Fibroblast of the conjunctiva (primary cell): ENCODE data around the gene RPRD1A.
"Not testable (repeated sequence)": the region's sequence is repeated elsewhere in the genome, so short reads cannot be mapped to it uniquely, and the experiment has no call there.

Experiments used
- DNase-seq: peaks from one replicate; pipeline ENCODE4 v3.0.0-alpha.2; 2010; ENCODE audit warnings: low read depth

The RPRD1A gene

DNA sequence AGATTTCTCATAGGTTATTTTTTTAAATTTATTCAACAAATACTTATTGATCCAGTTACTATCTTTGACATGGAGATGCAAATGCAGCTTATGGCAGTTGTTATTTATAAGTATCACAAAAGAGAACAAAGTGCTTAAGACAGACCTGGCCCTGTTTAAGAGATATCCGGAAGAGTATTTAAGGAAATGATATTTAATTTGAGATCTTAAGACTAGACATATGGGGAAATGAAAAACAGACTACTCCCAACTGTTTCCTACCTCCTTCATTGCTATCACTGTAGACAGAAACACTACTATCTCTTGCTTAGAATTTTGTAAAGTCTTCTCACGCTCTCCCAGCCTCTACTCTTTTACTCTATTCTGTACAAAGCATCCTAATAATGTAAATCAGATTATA lies 36.0 kb downstream of the RPRD1A start:
- no peak for DNase-seq

DNA sequence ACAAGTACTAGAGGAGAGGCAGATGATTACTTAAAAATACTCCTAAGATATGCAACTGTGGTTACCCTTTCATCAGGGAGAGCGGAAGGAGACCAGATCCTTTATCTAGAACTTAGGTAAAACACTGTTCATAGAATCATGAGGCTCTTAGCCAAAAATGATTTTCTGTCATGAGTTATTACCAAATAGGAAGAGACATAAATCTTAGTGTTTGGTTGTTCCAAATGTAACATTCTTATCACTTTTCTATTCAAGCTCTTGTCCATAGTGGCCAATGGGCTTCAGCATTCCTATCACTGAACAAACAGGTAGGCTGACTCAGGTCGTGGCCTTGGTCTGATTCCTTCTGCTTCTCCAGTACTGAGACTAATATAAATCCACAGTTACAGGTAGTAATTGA lies 38.5 kb downstream of the RPRD1A start:
- no peak for DNase-seq

GRCh38 chr18:36025025-36025424 lies 42.3 kb downstream of the RPRD1A start:
- DNase-seq = no peak

- DNase-seq = not testable (repeated sequence)
These were observed 43.1 kb downstream of the RPRD1A start for GRCh38 chr18:36024241-36024640.

GRCh38 chr18:36023336-36023735 lies 44.0 kb downstream of the RPRD1A start:
- no peak for DNase-seq

DNA sequence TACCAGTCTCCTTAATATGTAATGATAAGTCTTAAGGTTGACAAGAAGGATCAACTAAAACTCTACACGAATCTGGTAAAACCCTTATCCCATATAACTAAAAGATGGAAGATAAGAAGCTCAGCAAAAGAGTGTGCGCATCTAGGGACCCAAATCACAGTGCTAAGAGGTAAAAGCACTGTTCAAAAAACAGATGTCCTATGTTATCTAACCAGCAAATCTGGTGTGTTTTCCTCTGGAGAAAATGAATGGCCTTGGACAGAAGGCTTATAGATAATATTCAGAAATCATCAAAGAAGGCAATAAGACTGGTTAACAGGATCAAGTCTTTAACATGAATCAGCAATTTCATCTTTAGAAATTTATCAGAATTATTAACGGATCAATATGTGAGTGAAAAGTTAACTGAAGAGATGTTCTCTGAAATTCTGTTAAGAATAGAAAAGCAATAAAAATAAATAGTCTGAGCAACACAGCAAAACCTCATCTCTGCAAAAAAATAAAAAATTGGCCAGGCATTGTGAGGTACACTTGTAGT lies 47.1 kb downstream of the RPRD1A start:
- DNase-seq = no peak

- DNase-seq = peak; percentile 2
These were observed 50.1 kb downstream of the RPRD1A start for GRCh38 chr18:36017232-36017631.

DNA sequence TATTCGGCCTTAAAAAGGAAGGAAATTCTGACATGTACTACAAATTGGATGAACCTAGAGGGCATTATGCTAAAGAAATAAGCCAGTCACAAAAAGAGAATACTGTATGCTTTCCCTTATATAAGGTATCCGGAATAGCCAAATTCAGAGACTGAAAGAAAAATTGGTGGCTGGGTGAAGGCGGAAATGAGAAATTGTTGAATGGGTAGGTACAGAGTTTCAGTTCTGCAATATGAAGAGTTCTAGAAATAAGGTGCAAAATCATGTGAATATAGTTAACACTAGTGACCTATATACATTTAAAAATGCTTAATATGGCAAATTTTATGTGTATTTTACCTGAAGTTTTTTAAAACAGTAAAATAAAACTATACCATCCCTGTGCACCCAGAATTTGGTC lies 51.7 kb downstream of the RPRD1A start:
- DNase-seq = no peak

- DNase-seq = no peak
These were observed 54.5 kb downstream of the RPRD1A start for GRCh38 chr18:36012891-36013290.

DNA sequence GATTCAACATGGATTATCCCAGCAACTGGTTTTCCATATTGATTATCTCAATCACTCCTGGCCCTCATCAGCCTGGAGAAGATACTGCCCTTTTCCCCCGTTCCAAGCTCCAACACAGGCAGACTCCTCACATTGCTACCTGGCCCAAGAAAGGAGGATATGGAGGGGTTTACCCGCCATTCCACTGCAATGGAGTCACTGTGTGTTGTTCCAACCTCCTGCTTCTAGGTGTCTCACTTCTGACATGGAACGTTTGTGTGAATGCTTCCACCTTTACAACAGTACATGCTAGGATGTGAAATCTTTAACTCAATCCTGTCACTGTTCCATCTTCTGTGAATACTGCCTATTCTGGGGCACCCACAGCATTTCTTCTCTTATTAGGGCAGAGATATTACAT lies 58.1 kb downstream of the RPRD1A start:
- DNase-seq = no peak

- DNase-seq = no peak
These were observed 60.4 kb downstream of the RPRD1A start for GRCh38 chr18:36006997-36007396.

DNA sequence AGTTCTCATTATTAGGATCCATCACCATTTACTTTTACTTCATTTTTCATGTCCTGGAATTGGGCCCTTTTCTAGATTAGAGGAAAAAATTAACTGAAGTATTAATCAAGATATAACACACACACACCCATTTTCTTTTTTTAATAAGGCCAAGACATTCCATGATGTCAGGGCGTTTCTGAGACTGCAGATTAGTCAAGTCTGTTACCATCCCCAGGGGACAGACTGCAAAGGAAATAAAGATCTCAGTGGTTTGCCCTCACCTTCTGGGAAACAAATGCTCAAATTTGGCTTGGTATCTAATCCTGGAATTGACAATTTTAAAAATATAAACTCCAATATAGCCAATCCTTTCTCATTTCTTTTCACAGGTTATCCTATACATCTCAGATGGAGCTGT lies 67.4 kb downstream of the RPRD1A start:
- no peak for DNase-seq

DNA sequence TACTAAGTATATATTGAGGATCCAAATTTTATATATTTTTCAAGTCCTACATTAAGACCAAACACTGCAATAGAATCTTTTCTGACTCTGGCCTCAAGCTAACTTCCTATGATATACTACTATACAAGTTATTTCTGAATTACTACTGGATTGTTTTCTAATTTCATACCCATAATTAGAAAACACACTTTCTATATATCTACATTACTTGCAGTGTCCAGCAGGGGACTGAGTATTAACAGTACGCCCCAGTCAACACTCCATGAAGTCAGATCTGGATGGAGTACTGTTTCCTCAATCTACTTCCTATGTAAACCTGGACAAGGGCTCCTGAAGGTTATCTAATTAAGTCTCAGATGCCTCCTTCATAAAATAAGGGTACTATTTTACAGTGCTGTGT lies 68.4 kb downstream of the RPRD1A start:
- DNase-seq = no peak

- DNase-seq = no peak
These were observed 74.3 kb downstream of the RPRD1A start for GRCh38 chr18:35993013-35993412.

GRCh38 chr18:35991696-35992095 lies 75.7 kb downstream of the RPRD1A start:
- DNase-seq = no peak

DNA sequence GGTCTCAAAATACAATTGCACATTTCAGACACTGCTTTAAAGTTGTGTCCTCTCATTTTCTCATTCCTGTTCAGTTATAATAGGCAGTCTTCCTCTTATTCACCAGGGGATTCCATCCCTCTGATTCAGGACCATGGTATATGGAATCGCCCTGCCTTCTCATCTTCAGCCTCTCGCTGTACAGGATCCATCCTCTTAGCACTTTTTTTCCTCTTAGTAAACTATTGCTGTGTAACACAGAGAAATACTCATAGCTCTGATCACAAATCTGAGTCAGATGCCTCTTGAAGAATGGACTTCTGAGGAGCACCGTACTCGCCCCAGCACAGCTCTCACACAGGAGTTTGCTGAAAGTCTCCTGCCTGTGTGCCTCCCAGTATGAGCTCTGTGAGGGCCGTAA lies 83.5 kb downstream of the RPRD1A start:
- DNase-seq = peak; percentile 9

GRCh38 chr18:35983147-35983546 lies 84.2 kb downstream of the RPRD1A start:
- DNase-seq = no peak

DNA sequence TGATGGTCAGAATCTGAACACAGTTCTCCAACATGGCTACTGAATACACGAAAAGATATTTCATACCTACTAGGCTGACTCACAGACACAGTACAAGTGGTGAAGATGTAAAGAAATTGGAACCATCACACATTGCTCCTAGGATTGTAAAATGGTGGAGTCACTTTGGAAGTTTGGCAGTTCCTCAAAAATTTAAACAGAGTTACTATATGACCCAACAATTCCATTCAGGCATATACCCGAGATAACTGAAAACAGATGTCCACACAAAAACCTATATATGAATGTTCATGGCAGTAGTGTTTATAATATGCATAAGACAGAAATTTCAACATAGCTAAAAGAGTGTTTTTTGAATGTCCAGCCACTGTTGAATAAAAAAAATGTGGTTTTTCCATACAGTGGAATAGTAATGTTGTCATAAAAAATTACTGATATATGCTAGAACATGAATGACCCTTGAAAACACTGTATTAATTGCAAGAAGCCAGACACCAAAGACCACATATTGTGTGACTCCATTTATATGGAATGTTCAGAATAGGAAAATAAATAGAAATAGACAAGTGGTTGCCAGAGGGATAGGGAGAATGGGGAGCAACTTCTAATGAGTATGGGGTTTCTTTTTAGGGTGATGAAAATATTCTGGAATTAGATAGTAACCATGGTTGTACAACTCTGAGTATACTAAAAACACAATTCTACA lies 84.8 kb downstream of the RPRD1A start:
- DNase-seq = peak; percentile 65

GRCh38 chr18:35979112-35979511 lies 88.2 kb downstream of the RPRD1A start:
- DNase-seq = no peak

GRCh38 chr18:35974181-35974580 lies 93.2 kb downstream of the RPRD1A start:
- DNase-seq = no peak

DNA sequence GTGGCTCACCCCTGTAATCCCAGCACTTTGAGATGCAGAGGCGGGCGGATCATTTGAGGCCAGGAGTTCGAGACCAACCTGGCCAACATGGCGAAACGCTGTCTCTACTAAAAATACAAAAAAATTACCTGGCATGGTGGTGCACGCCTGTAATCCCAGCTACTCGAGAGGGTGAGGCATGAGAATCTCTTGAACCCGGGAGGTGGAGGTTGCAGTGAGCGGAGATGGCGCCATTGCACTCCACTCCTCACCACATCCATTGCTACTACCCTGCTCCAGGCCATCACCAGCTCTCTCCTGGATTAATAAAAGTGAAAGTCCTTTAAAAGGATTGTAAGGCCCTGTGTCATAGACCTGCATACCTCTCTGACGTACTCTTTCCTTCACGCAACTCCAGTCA lies 93.7 kb downstream of the RPRD1A start:
- DNase-seq = no peak

DNA sequence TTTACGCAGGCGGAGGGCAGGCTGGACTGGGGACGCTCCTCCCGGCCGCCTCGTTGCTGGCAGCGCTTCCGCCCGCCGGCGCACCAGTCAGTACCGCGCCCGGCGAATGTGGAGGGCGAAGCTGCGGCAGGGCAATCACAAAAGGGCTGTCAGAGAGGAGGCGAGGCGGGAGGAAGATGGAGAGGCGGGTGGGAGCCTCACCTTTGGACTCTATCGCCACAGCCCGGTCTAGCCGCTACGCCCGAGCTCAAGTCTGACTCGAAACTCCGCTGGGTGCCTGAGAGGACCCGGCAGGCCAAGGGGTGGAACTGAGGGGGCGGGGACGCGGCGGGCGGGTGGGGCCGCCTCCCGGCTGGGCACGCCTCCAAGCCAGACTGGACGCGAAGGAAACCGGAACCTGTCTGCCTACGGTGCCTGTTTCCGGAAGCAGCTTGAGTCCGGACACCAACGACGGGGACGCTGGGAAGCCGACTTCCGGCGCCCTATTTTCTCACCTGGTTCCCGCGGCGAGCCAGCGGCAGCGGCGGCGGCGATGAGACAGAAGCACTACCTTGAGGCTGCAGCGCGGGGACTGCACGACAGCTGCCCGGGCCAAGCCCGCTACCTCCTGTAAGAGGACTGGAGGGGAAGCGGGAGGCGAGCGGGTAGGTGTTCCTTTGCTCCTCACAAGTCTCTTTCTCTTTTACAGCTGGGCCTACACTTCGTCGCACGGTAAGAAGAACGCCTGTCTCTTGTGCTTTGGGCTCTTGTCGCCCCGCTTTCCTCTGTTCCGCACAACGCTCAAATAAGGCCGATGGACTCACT lies 95.0 kb downstream of the RPRD1A start, which contains the start of gene RMP24:
TSS of gene RMP24 (plus strand) at position 483 of the 804 bp plus-strand sequence.
- peak; percentile 89 for DNase-seq

DNA sequence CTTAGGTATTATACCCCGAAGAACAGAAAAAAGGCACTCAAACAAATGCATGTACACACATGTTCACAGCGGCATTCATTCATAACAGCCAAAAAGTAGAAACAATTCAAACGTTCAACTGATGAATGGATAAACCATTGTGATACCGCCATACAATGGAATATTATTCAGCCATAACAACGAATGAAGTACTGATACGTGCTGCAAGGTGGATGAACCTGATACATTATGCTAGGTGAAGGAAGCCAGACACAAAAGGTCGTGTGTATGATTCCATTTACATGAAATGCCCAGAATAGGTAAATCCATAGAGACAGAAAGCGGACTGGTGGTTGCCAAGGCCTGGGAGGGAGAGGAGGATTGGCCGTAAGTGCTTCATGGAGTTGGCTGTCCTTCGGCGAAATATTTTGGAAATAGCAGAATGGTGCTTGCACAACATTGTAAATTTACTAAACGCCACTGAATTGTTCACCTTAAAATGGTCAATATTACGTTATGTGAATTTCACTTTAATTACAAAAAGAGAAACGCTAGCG lies 95.6 kb downstream of the RPRD1A start:
- DNase-seq = peak; percentile 8
